Kidney (tissue), 14 donors: Measurements from ENCODE around the gene TAGLN2. TPM values are rescaled to one million over a fixed set of nuclear protein-coding genes. Genes with fewer than 3 reads are reported as not detected.
A peak's percentile ranks its signal among the peaks of the same experiment; 100 is the strongest.
"Not testable (repeated sequence)": the region's sequence is repeated elsewhere in the genome, so short reads cannot be mapped to it uniquely, and the experiment has no call there.

Source experiments
- DNase-seq, 5 donors: peaks; one replicate each; pipeline ENCODE4 v3.0.0-alpha.2; 2013 to 2020
- FAIRE-seq: peaks from 2 replicates; lab custom pipeline; 2012; peaks lifted over from hg19 to GRCh38; lab: Jason Lieb, UNC
- H3K27ac ChIP-seq, 2 donors: one replicate each; pipeline ENCODE4 v1.7.0; 2013; ENCODE audit warnings: low read depth in 2 of 2, low read length in 2 of 2, inconsistent platforms in 1 of 2
- H3K27me3 ChIP-seq: one replicate; pipeline ENCODE4 v1.7.1; 2013; ENCODE audit warnings: low read length, inconsistent platforms; ENCODE audit not compliant: control insufficient read depth, insufficient read depth
- H3K36me3 ChIP-seq, 3 donors: one replicate each; pipeline versions ENCODE4 v1.7.0 to v1.7.1; 2013; ENCODE audit warnings: low read length in 3 of 3, control low read depth in 1 of 3, inconsistent platforms in 1 of 3; ENCODE audit not compliant: insufficient read depth in 3 of 3, control insufficient read depth in 2 of 3
- H3K4me1 ChIP-seq, 3 donors: one replicate each; pipeline versions ENCODE4 v1.7.0 to v1.7.1; 2013; ENCODE audit warnings: low read length in 3 of 3, inconsistent platforms in 1 of 3, low read depth in 1 of 3; ENCODE audit not compliant: control insufficient read depth in 2 of 3, insufficient read depth in 2 of 3
- H3K4me3 ChIP-seq, 3 donors: one replicate each; pipeline versions ENCODE4 v1.7.0 to v1.8.1; 2013; ENCODE audit warnings: low read length in 3 of 3, control low read depth in 1 of 3, inconsistent platforms in 1 of 3
- H3K9ac ChIP-seq, 3 donors: one replicate each; pipeline versions ENCODE4 v1.7.0 to v1.7.1; 2013; ENCODE audit warnings: low read length in 3 of 3, control low read depth in 1 of 3, inconsistent platforms in 1 of 3
- H3K9me3 ChIP-seq, 3 donors: one replicate each; pipeline versions ENCODE4 v1.7.0 to v1.7.1; 2013; ENCODE audit warnings: low read length in 3 of 3, control low read depth in 1 of 3, inconsistent platforms in 1 of 3; ENCODE audit not compliant: control insufficient read depth in 2 of 3, insufficient read depth in 1 of 3
- CTCF ChIP-seq: IDR thresholded peaks from 3 replicates; pipeline ENCODE4 v1.5.1; 2012; ENCODE audit warnings: mild to moderate bottlenecking, moderate library complexity, borderline replicate concordance; ENCODE audit not compliant: insufficient read depth; ENCODE audit errors: extremely low read depth
- intact Hi-C: fragments of 100-400 bp; cut with DNase I; formaldehyde crosslinking; loops from one replicate; pipeline ENCODE4 v1.11.1; 2022
- polyA plus RNA-seq: library from polyadenylated mRNA; stranded (reverse); fragments of 350-450 nt; fragmentation: Illumina TruSeq; extraction: RNeasy Lipid Tissue Mini Kit (QIAGEN cat#74804); gene quantifications from one replicate; pipeline ENCODE4 v1.2.3, GENCODE V29; 2014; ENCODE audit warnings: low read depth, low replicate concordance; ENCODE audit not compliant: insufficient read depth
- total RNA-seq: library from RNA; stranded (reverse); fragmentation: NEBNext Ultra II Directional; extraction: Animal tissue kit (Norgen Biotek cat#: 25700); gene quantifications from one replicate; pipeline ENCODE4 v1.2.1, GENCODE V29; 2021
- donor health status: control.
- donor health status: control.
- donor health status: control.
- donor health status: control.
- donor health status: control.
- donor health status: DM: yes; HTN: yes; CAD: no.
- donor health status: Normal renal cell carcinoma (clear cell type).

Gene TAGLN2
- total and polyA plus RNA-seq, 2 donors from 2014 or later: 223 to 358 TPM

GRCh38 chr1:159902541-159902940, 22.8 kb downstream of the TAGLN2 start:
- Histone ChIP-seq H3K27me3 (no peaks in the 10 kb centered on the region), H3K4me3 (no peak overlapping the region), H3K27ac (no peak overlapping the region), H3K4me1 (peaks cover 0 to 17% (median 5%) of the 10 kb centered on the region in 3 donors), H3K9me3 (no peaks in the 10 kb centered on the region), H3K9ac (no peak overlapping the region), H3K36me3 (no peaks in the 10 kb centered on the region)
- TF ChIP-seq CTCF: no peak
- FAIRE-seq: no peak
- intact Hi-C loops: no loop called here
- no peak for DNase-seq

- Histone ChIP-seq H3K9ac (no peak overlapping the region), H3K4me1 (peaks cover 0 to 19% (median 5%) of the 10 kb centered on the region in 3 donors), H3K36me3 (no peaks in the 10 kb centered on the region), H3K4me3 (no peak overlapping the region), H3K27me3 (no peaks in the 10 kb centered on the region), H3K9me3 (no peaks in the 10 kb centered on the region), H3K27ac (peak overlapping the region in 1 of 2 donors; percentile 55)
- TF ChIP-seq CTCF: no peak
- FAIRE-seq: no peak
- no peak for DNase-seq
- intact Hi-C loops: no loop called here
Measured at GRCh38 chr1:159900755-159901360, 24.4 kb downstream of the TAGLN2 start.

GRCh38 chr1:159900086-159900680, 25.1 kb downstream of the TAGLN2 start, which contains the start of gene CFAP45:
Gene CFAP45, minus strand, starts transcription at chr1:159900165. Its CDS starts 67 bp downstream, at chr1:159900098.
- H3K9ac ChIP-seq: no peak within 1 kb of the TSS
- no peak for FAIRE-seq

GRCh38 chr1:159899634-159900033, 25.7 kb downstream of the TAGLN2 start:
- FAIRE-seq, intact Hi-C loops, H3K27ac ChIP-seq, H3K27me3 ChIP-seq, H3K9me3 ChIP-seq, DNase-seq, H3K36me3 ChIP-seq, H3K9ac ChIP-seq, H3K4me3 ChIP-seq: not testable (repeated sequence)
- H3K4me1 ChIP-seq: peaks cover 0 to 19% (median 5%) of the 10 kb centered on the region in 3 donors

More at GRCh38 chr1:159900086-159900680, 25.1 kb downstream of the TAGLN2 start, which contains the start of gene CFAP45:
- Histone ChIP-seq H3K27ac (peak within 1 kb of the TSS; percentile 14 to 55), H3K9me3 (no peaks in the 10 kb centered on the region), H3K4me3 (no peak within 1 kb of the TSS), H3K27me3 (no peaks in the 10 kb centered on the region), H3K4me1 (peaks cover 0 to 19% (median 5%) of the 10 kb centered on the region in 3 donors), H3K36me3 (no peaks in the 10 kb centered on the region)
- peak; percentile 95 to 97 (median 96) for DNase-seq
- intact Hi-C loops: no loop called here
- no peak for TF ChIP-seq CTCF
